ENCODE measurements around the gene HDAC4.

DNA sequence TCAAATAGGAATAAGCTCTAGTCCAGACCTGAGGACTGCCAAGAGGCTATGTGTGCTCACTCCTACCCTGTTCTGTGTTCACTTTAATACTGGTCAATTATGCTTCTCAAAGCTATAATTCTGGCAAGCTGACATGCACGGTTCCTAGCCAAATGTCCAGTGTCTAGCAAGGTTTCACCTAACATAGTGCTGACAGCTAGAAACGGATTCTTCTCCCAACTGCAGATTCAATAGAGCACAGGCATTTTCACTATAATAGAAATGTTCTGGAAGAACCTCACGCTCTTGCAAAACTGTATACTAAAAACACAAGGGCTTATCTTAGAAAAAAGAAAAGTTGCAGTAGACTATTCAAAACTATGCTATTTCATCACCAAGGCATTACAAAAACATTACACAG lies 45.1 kb downstream of the HDAC4 start:
- TF ChIP-seq, protein P1, sequence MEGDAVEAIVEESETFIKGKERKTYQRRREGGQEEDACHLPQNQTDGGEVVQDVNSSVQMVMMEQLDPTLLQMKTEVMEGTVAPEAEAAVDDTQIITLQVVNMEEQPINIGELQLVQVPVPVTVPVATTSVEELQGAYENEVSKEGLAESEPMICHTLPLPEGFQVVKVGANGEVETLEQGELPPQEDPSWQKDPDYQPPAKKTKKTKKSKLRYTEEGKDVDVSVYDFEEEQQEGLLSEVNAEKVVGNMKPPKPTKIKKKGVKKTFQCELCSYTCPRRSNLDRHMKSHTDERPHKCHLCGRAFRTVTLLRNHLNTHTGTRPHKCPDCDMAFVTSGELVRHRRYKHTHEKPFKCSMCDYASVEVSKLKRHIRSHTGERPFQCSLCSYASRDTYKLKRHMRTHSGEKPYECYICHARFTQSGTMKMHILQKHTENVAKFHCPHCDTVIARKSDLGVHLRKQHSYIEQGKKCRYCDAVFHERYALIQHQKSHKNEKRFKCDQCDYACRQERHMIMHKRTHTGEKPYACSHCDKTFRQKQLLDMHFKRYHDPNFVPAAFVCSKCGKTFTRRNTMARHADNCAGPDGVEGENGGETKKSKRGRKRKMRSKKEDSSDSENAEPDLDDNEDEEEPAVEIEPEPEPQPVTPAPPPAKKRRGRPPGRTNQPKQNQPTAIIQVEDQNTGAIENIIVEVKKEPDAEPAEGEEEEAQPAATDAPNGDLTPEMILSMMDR (conservative IDR thresholded peaks at IDR 0.05; ENCODE audit: low read length): no peak
- TF ChIP-seq EZH2phosphoT487 (IDR thresholded peaks at IDR 0.05; ENCODE audit: borderline replicate concordance): no peak

All from Loucy (cell line).